HG03460 (cell line): ENCODE measurements around the gene SLC19A3.
A peak's percentile ranks its signal among the peaks of the same experiment; 100 is the strongest.
"Not testable (repeated sequence)": the region's sequence is repeated elsewhere in the genome, so short reads cannot be mapped to it uniquely, and the experiment has no call there.

Source experiments
- ATAC-seq: cut with Tn5 transposase; IDR thresholded peaks from one replicate; pipeline ENCODE4 v1.9.1; 2021; ENCODE audit not compliant: unreplicated experiment

SLC19A3 gene

GRCh38 chr2:227717687-227718567 lies at the start of gene SLC19A3:
TSS of gene SLC19A3 (minus strand) at chr2:227718028. CDS start at chr2:227702318, 15,710 bp downstream.
- ATAC-seq: no peak

GRCh38 chr2:227766373-227766883 lies 48.6 kb upstream of the SLC19A3 start:
- peak; percentile 100 for ATAC-seq

GRCh38 chr2:227765788-227766372 lies 48.1 kb upstream of the SLC19A3 start:
- ATAC-seq: no peak

GRCh38 chr2:227761740-227762476 lies 44.1 kb upstream of the SLC19A3 start:
- no peak for ATAC-seq

- no peak for ATAC-seq
Observed at GRCh38 chr2:227759411-227760118, 41.7 kb upstream of the SLC19A3 start.

- ATAC-seq: not testable (repeated sequence)
Observed at GRCh38 chr2:227756261-227756660, 38.4 kb upstream of the SLC19A3 start.

- ATAC-seq: no peak
Observed at GRCh38 chr2:227748079-227748478, 30.3 kb upstream of the SLC19A3 start.

GRCh38 chr2:227745594-227745993 lies 27.8 kb upstream of the SLC19A3 start, which contains the start of gene SCYGR8:
TSS of gene SCYGR8 (plus strand) at chr2:227745894. CDS start at chr2:227745894, 0 bp downstream.
- no peak for ATAC-seq

GRCh38 chr2:227740705-227741104 lies 22.9 kb upstream of the SLC19A3 start:
- not testable (repeated sequence) for ATAC-seq

- no peak for ATAC-seq
Observed at GRCh38 chr2:227739351-227739750, 21.5 kb upstream of the SLC19A3 start.

- no peak for ATAC-seq
Observed at GRCh38 chr2:227728035-227728434, 10.2 kb upstream of the SLC19A3 start, which contains the start of gene SCYGR7. TSS of gene SCYGR7 (plus strand) at chr2:227728335. CDS start at chr2:227728335, 0 bp downstream.

GRCh38 chr2:227724394-227725039 lies 6.7 kb upstream of the SLC19A3 start, which contains the start of gene SCYGR6:
TSS of gene SCYGR6 (minus strand) at chr2:227724757. CDS start at chr2:227724757, 0 bp downstream.
- ATAC-seq: no peak

GRCh38 chr2:227722821-227723220 lies 5.0 kb upstream of the SLC19A3 start:
- ATAC-seq: not testable (repeated sequence)

- no peak for ATAC-seq
Observed at GRCh38 chr2:227720680-227721079, 2.9 kb upstream of the SLC19A3 start.

GRCh38 chr2:227719641-227720040 lies 1.8 kb upstream of the SLC19A3 start:
- ATAC-seq: no peak

- no peak for ATAC-seq
Observed at GRCh38 chr2:227716501-227716900, 1.3 kb downstream of the SLC19A3 start.

- ATAC-seq: no peak
Observed at GRCh38 chr2:227713291-227713690, 4.5 kb downstream of the SLC19A3 start.

- no peak for ATAC-seq
Observed at GRCh38 chr2:227710986-227711385, 6.8 kb downstream of the SLC19A3 start.

GRCh38 chr2:227707390-227707789 lies 10.4 kb downstream of the SLC19A3 start:
- ATAC-seq: no peak

- no peak for ATAC-seq
Observed at GRCh38 chr2:227706859-227707258, 11.0 kb downstream of the SLC19A3 start.
